ENCODE results near the gene EPS8. TPM values are rescaled to one million over a fixed set of nuclear protein-coding genes. Genes with fewer than 3 reads are reported as not detected.

EPS8 gene
- total and polyA plus RNA-seq, 12 donors: 11.4 to 76.8 (median 26.7) TPM

GRCh38 chr12:15776532-15776931 is 12.7 kb downstream of the EPS8 start:
- peaks cover 0 to 8% of the 10 kb centered on the region in 2 donors for H3K4me1 ChIP-seq (replicated peaks in 1 of 2)
- 96 to 98% (median 96%) methylated on average over 5 of the region's 5 CpGs for WGBS, 4 donors
- intact Hi-C loops (cut with DNase I): no loop called here
- H3K36me3 ChIP-seq (replicated peaks in 1 of 2): no peaks in the 10 kb centered on the region
- H3K9me3 ChIP-seq (replicated peaks in 1 of 3): no peaks in the 10 kb centered on the region
- no peaks in the 10 kb centered on the region for H3K27me3 ChIP-seq
- TF ChIP-seq CTCF (IDR thresholded peaks at IDR 0.05): no peak
- TF ChIP-seq POLR2A (IDR thresholded peaks at IDR 0.05): no peak
- H3K4me3 ChIP-seq: no peak overlapping the region
- no peak overlapping the region for H3K27ac ChIP-seq
- no peak for DNase-seq

- H3K4me1 ChIP-seq (replicated peaks in 1 of 2): no peaks in the 10 kb centered on the region
- no peaks in the 10 kb centered on the region for H3K36me3 ChIP-seq (replicated peaks in 1 of 2)
- 88 to 97% (median 93%) methylated on average over 1 of the region's 1 CpG for whole genome bisulfite sequencing, 4 donors
- H3K27ac ChIP-seq: no peak overlapping the region
- no peaks in the 10 kb centered on the region for H3K9me3 ChIP-seq (replicated peaks in 1 of 3)
- no peak overlapping the region for H3K4me3 ChIP-seq
- no peaks in the 10 kb centered on the region for H3K27me3 ChIP-seq
- TF ChIP-seq CTCF (IDR thresholded peaks at IDR 0.05): no peak
- TF ChIP-seq POLR2A (IDR thresholded peaks at IDR 0.05): no peak
- intact Hi-C loops (cut with DNase I): no loop called here
- DNase-seq: no peak
These were observed 14.4 kb downstream of the EPS8 start for GRCh38 chr12:15774819-15775218.

GRCh38 chr12:15772405-15773018 is 16.7 kb downstream of the EPS8 start:
- Histone ChIP-seq H3K9me3 (replicated peaks in 1 of 3) (no peaks in the 10 kb centered on the region), H3K4me1 (replicated peaks in 1 of 2) (peaks cover 0 to 3% of the 10 kb centered on the region in 2 donors), H3K27me3 (no peaks in the 10 kb centered on the region), H3K4me3 (no peak overlapping the region), H3K27ac (no peak overlapping the region), H3K36me3 (replicated peaks in 1 of 2) (no peaks in the 10 kb centered on the region)
- TF ChIP-seq POLR2A (IDR thresholded peaks at IDR 0.05) (no peak), CTCF (IDR thresholded peaks at IDR 0.05) (peak; percentile 27 to 57 (median 45))
- 80 to 88% (median 84%) methylated on average over 2 of the region's 2 CpGs for WGBS, 4 donors
- DNase-seq: peak in 1 of 7 donors; percentile 11
- intact Hi-C loops (cut with DNase I): no loop called here

- intact Hi-C loops (cut with DNase I): no loop called here
- TF ChIP-seq CTCF (IDR thresholded peaks at IDR 0.05) (no peak), POLR2A (IDR thresholded peaks at IDR 0.05) (no peak)
- Histone ChIP-seq H3K4me1 (replicated peaks in 1 of 2) (peaks cover 0 to 7% of the 10 kb centered on the region in 2 donors), H3K4me3 (no peak overlapping the region), H3K27me3 (no peaks in the 10 kb centered on the region), H3K36me3 (replicated peaks in 1 of 2) (no peaks in the 10 kb centered on the region), H3K27ac (no peak overlapping the region), H3K9me3 (replicated peaks in 1 of 3) (no peaks in the 10 kb centered on the region)
- no peak for DNase-seq
- 85 to 98% (median 93%) methylated on average over 1 of the region's 1 CpG for WGBS, 4 donors
These were observed 18.6 kb downstream of the EPS8 start for GRCh38 chr12:15770581-15770980.

All from adrenal gland (tissue), 12 donors.